ENCODE data around the gene SHB.
"Not testable (repeated sequence)": the region's sequence is repeated elsewhere in the genome, so short reads cannot be mapped to it uniquely, and the experiment has no call there.

SHB gene

DNA sequence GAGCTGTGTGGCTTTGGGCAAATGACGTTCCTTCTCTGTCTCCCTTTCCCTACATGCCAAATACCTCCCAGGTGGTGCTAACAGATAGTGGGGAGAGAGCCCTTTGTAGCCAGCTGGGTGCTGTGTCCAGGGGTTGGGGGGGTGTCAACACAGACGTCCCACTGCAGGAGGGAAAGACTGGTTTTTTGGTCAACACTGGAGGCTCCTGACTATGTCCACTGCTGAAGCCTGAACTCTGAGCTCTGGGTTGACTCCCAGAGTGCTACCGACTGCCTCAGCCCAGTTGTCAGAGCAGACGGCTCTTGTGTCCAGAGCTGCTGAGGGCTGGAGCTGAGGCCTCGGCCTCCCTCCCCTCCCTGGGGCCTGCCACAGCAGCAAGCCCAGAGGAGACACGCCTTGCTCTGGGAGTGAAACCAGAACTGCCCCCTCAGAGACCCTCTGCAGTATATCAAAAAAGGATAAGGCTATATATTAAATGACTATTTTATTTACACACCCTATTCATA is 150.3 kb downstream of the SHB start:
- DNase-seq (ENCODE audit: low read depth, low spot score): no peak

GRCh38 chr9:37917801-37918664 is 151.0 kb downstream of the SHB start:
- DNase-seq (ENCODE audit: low read depth, low spot score): no peak

- DNase-seq (ENCODE audit: low read depth, low spot score): no peak
Observed at GRCh38 chr9:37917313-37917731, 151.7 kb downstream of the SHB start.

GRCh38 chr9:37916471-37917312 is 152.3 kb downstream of the SHB start:
- no peak for DNase-seq (ENCODE audit: low read depth, low spot score)

DNA sequence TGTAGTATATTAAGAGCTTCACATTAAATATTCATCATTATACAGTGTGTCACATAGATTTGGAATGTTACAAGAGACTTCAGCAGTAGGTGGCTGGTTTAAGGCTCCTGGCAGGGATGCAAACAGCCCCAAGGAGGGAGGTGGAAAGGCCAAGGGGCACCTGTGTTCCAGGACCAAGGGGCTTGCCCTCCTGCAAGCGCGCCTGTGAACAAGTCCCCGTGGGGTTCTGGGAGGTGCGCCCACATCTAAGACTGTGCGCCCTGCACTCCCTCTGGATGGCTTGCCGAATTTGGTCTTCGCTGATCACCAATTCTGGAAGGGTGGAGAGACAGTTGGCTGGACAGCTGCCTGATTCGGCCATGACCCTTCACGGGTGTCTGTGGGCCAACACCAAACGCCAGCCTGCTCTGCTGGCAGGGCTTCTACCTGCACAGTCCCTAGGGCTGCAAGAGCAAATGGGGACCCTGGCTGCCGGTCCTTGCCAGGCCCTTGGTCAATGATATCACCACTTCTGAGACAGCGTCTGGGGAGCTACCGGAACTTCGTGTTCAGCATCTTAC is 153.0 kb downstream of the SHB start:
- DNase-seq (ENCODE audit: low read depth, low spot score): no peak

GRCh38 chr9:37914701-37915358 is 154.2 kb downstream of the SHB start:
- no peak for DNase-seq (ENCODE audit: low read depth, low spot score)

- DNase-seq (ENCODE audit: low read depth, low spot score): no peak
Observed at GRCh38 chr9:37914154-37914551, 154.9 kb downstream of the SHB start.

DNA sequence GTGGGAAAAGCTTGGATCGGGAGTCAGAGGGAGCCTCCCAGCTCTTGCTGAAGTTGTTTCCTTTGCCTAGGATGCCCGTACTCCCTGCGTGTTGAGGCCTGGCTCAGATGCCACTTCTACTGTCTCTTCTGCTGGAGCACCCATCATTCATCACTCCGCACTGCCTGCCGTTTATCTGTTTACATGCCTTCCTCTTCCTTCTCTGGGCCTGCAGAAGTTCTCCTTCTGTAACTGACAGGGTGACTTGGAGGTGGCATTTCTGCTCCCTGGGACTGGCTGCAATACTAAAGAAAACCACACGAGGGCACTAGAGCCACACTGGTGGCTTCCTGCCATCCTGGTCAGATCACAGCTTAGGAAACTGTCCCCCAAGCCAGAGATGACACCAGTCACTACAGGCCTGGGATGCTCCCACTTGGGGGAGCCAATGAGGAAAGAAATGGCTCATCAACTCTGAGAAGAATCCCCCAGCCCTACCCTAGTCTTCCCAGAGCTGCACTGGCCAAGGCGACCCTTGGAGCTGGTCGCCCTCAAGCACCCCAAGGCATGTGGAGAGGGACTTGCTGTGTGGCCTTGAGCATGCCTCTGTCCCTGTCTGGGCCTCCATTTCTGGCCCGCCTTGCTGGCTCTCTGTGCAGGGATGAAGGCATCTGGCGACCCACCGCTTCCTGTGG is 155.4 kb downstream of the SHB start:
- DNase-seq (ENCODE audit: low read depth, low spot score): no peak

DNA sequence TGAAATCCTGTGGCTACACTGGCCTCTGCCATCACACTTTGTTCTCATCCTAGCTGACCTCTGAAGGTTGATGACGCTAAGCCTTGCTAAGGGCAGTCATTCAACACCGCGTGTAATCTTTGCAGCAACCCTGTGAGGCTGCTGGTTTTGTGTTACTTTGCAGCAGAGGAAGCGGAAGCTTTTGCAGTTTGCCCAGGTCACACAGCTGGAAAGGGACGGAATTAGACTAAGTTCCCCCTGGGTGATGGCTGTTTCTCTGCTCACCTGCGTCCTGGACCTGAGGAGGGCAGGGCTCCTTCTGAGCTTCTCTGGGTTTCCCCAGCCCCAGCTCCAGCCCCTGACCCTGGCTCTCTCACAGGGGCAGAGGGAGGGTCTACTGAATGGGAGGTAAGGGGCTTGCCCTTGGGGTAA is 157.8 kb downstream of the SHB start:
- DNase-seq (ENCODE audit: low read depth, low spot score): peak; percentile 63

DNA sequence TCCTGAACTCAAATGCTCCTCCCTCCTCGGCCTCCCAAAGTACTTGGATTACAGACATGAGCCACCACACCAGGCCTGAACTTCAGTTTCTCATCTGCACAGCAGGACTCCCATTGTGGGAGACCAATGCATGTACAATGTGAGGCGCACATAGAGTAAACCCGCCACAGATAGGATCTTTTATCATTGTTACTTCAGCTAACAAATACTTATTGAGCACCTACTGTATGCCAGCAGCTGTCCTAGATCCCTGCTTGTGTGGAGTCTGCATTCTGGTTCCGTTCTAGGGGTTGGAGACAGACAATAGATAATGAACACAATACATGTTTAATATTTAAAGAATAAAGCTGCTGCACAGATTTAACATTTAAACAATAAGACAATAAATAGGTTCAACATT is 158.8 kb downstream of the SHB start:
- no peak for DNase-seq (ENCODE audit: low read depth, low spot score)

GRCh38 chr9:37909836-37910235 is 159.2 kb downstream of the SHB start:
- DNase-seq (ENCODE audit: low read depth, low spot score): not testable (repeated sequence)

DNA sequence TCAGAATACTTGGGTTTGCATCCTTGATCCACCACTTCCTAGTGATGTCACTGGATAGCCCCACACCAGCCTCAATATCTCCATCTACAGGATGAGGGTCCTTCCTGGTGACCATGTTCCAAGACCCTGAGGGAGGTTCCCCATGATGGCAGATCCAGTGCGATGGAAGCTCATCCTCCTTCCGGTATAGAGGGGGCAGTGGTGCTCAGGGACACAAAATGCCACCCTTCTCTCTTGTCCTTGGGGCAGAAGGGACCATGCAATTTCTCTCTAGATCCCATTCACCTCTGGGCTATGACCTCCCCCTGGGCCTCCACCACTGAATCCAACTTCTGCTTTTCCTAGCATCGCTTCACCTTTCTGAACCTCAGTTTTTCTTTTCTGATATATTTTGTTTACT is 159.7 kb downstream of the SHB start:
- no peak for DNase-seq (ENCODE audit: low read depth, low spot score)

GRCh38 chr9:37908698-37909186 is 160.3 kb downstream of the SHB start:
- no peak for DNase-seq (ENCODE audit: low read depth, low spot score)

DNA sequence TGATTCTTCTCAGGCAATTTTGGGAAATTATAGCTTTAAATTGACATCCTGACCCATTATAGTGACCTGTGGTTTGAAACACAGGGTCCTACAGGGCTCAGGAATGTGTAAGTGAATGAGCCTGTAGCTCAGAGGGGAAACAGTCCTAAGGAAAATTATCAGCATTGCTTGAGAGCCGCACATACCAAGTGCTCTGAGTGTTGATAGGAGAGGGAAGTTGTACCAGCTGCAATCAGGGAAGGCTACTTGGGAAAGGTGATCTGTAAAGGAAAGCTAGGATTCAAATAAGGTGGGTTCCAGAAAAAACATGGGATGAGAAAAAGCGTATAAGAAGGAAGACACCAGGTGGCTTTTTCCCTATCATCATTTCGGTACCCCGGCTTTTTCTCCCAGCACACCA is 160.7 kb downstream of the SHB start:
- DNase-seq (ENCODE audit: low read depth, low spot score): no peak

DNA sequence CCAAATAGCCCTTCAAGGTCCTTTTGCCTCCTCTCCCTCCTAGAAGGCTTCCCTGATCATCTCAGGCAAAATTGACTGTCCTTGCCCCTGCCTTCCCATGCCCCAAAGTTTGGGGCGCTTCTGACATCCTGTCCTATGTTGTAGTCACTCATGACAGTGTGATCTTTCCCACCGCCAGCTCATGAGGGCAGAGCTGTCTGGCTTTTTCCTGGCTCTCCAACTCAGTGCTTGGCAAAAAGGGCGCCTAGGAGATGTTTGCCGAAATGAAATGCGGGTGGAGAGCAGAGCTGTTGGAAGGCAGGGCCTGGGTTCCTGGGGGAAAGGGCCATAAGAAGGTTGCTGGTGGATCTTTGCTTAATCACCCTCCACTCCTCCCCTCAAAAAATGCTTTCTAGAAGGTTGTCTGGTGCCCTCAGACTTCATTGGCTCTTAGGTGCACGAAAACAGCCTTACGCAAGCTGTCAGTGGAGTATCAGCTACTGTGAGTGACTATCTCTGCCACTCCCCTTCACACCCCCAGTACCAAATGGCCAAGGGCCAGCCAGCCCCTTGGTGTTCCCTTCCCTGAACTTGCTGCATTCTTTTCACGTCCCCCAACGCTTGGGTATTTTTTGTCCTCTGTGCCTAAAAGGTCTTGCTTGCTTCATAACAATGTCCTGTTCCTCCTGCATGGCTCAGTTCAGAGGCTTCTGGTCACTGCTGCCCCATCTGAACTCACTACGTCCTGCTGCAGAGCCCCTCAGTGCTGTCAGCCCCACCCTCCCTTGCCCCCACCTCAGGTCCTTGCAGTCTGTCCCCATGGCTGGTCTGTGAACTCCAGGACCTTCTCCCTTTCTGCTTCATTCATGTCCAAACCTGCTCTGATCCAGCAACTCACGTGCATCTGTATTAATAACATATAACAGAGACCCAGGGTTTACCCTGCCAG is 162.5 kb downstream of the SHB start:
- DNase-seq (ENCODE audit: low read depth, low spot score): no peak

DNA sequence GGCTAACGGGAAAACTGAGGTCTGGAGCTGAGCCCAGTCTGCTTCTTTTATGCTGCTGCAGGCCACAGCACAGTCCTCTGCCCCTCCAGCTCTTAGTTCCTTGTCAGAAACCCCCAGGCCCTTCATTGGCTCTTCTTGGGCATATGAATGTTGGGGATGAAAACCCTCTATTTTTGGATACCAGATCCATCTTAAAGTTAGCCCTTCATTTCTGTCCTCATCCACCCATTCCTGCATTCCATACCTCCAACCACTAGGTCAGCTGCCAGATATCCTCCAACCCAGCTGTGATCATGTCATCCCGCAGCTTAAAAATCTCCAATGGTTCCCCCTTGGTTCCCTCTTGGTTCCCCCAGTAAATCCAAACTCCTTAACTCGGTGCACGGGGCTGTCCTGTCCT is 163.3 kb downstream of the SHB start:
- no peak for DNase-seq (ENCODE audit: low read depth, low spot score)

GRCh38 chr9:37905131-37905505 is 163.9 kb downstream of the SHB start:
- DNase-seq (ENCODE audit: low read depth, low spot score): no peak

- no peak for DNase-seq (ENCODE audit: low read depth, low spot score)
Observed at GRCh38 chr9:37904445-37905130, 164.4 kb downstream of the SHB start.
